Body of pancreas (tissue), 4 donors: ENCODE results near the gene DGLUCY.

Experiments
- POLR2A ChIP-seq, 3 donors: fragments of 450-650 bp; IDR thresholded peaks; one replicate each; pipeline ENCODE4 v1.6.1; 2016; ENCODE audit warnings: antibody characterized with exemption in 3 of 3, mild to moderate bottlenecking in 2 of 3
- TF ChIP-seq, protein P1 (sequence below), 7 experiments: fragments of 450-650 bp in 4 of 7; fragments of 200-600 bp in 3 of 7; sonication (generic) in 3 of 7; IDR thresholded peaks; one replicate each; pipeline ENCODE4 v1.5.1; 2016 to 2019; ENCODE audit warnings: antibody characterized with exemption in 7 of 7

DNA sequence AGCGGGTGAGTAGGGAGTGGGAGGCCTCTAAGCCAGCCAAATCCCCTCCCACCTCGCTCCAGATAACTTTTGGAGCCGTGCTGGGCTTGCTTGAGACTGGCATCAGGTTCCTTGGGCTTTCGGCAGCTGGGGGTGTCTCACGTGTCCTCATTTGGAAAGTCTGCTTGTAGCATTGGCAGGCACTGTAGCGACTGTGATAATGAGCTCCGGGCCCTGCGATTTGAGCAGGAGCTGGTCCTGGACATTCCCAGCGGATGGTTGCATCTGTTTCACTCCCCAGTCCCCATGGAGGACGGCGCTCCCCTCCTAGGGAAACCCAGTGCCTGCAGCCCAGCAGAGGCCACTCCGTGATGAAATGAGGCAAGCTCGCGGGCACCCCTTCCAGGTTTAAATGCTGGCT, 49.4 kb downstream of the DGLUCY start:
- TF ChIP-seq, protein P1, sequence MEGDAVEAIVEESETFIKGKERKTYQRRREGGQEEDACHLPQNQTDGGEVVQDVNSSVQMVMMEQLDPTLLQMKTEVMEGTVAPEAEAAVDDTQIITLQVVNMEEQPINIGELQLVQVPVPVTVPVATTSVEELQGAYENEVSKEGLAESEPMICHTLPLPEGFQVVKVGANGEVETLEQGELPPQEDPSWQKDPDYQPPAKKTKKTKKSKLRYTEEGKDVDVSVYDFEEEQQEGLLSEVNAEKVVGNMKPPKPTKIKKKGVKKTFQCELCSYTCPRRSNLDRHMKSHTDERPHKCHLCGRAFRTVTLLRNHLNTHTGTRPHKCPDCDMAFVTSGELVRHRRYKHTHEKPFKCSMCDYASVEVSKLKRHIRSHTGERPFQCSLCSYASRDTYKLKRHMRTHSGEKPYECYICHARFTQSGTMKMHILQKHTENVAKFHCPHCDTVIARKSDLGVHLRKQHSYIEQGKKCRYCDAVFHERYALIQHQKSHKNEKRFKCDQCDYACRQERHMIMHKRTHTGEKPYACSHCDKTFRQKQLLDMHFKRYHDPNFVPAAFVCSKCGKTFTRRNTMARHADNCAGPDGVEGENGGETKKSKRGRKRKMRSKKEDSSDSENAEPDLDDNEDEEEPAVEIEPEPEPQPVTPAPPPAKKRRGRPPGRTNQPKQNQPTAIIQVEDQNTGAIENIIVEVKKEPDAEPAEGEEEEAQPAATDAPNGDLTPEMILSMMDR (IDR thresholded peaks at IDR 0.05) = no peak
- no peak for TF ChIP-seq POLR2A (IDR thresholded peaks at IDR 0.05)
